SJCRH30 (cell line): ENCODE measurements around the gene KANSL1. TPM values are rescaled to one million over a fixed set of nuclear protein-coding genes. Genes with fewer than 3 reads are reported as not detected.
"Not testable (repeated sequence)": the region's sequence is repeated elsewhere in the genome, so short reads cannot be mapped to it uniquely, and the experiment has no call there.

Experiments used
- DNase-seq, 2 experiments: peaks; one replicate each; pipeline ENCODE4 v3.0.0-alpha.2; 2015 to 2020
- H3K27ac ChIP-seq: fragments of 250-450 bp; sonication (Bioruptor Pico); 2 replicates; pipeline ENCODE4 v1.5.1; 2020; ENCODE audit warnings: mild to moderate bottlenecking, moderate library complexity
- H3K27me3 ChIP-seq: fragments of 250-450 bp; sonication (Bioruptor Pico); 2 replicates; pipeline ENCODE4 v1.5.1; 2020; ENCODE audit warnings: mild to moderate bottlenecking, moderate library complexity
- H3K36me3 ChIP-seq: fragments of 250-450 bp; sonication (Bioruptor Pico); 2 replicates; pipeline ENCODE4 v1.5.1; 2020; ENCODE audit warnings: mild to moderate bottlenecking, moderate library complexity
- H3K4me1 ChIP-seq: fragments of 250-450 bp; sonication (Bioruptor Pico); 2 replicates; pipeline ENCODE4 v1.5.1; 2020; ENCODE audit warnings: mild to moderate bottlenecking, moderate library complexity
- H3K4me3 ChIP-seq: fragments of 250-450 bp; sonication (Bioruptor Pico); 2 replicates; pipeline ENCODE4 v1.5.1; 2020; ENCODE audit warnings: mild to moderate bottlenecking, moderate library complexity
- H3K9me3 ChIP-seq: fragments of 250-450 bp; sonication (Bioruptor Pico); replicated peaks from 2 replicates; pipeline ENCODE4 v1.5.1; 2020; ENCODE audit warnings: mild to moderate bottlenecking, moderate library complexity
- total RNA-seq: library from RNA; depleted of rRNA; stranded (reverse); fragments of >200 nt; shearing (Covaris generic); gene quantifications from 2 replicates; pipeline ENCODE4 v1.2.3, GENCODE V29; 2014

The KANSL1 gene
- total RNA-seq, 1 experiment from 2014 or later: 79.0 TPM

GRCh38 chr17:46108550-46109110 lies 84.6 kb downstream of the KANSL1 start:
- Histone ChIP-seq H3K27ac (no peak overlapping the region), H3K4me1 (no peaks in the 10 kb centered on the region)

GRCh38 chr17:46108120-46108519 lies 85.1 kb downstream of the KANSL1 start:
- Histone ChIP-seq H3K36me3 (no peaks in the 10 kb centered on the region), H3K9me3 (no peaks in the 10 kb centered on the region), H3K4me3 (no peak overlapping the region), H3K27me3 (no peaks in the 10 kb centered on the region), H3K4me1 (no peaks in the 10 kb centered on the region), H3K27ac (no peak overlapping the region)
- DNase-seq: no peak

More at GRCh38 chr17:46108550-46109110, 84.6 kb downstream of the KANSL1 start:
- H3K27me3 ChIP-seq: no peaks in the 10 kb centered on the region
- no peaks in the 10 kb centered on the region for H3K9me3 ChIP-seq
- no peak overlapping the region for H3K4me3 ChIP-seq
- H3K36me3 ChIP-seq: no peaks in the 10 kb centered on the region
- no peak for DNase-seq

- Histone ChIP-seq H3K4me1 (no peaks in the 10 kb centered on the region), H3K27me3 (no peaks in the 10 kb centered on the region), H3K36me3 (peaks cover 3% of the 10 kb centered on the region; the same call in 1 of the 2 replicates), H3K4me3 (no peak overlapping the region), H3K9me3 (no peaks in the 10 kb centered on the region), H3K27ac (no peak overlapping the region)
- DNase-seq: no peak
Measured at GRCh38 chr17:46106966-46107644, 86.1 kb downstream of the KANSL1 start.

- not testable (repeated sequence) for H3K9me3 ChIP-seq, H3K4me1 ChIP-seq, H3K27ac ChIP-seq, H3K4me3 ChIP-seq, H3K27me3 ChIP-seq, DNase-seq, H3K36me3 ChIP-seq
Measured at GRCh38 chr17:46102806-46103205, 90.4 kb downstream of the KANSL1 start.

- not testable (repeated sequence) for H3K27me3 ChIP-seq, H3K4me3 ChIP-seq, DNase-seq, H3K9me3 ChIP-seq, H3K36me3 ChIP-seq, H3K4me1 ChIP-seq, H3K27ac ChIP-seq
Measured at GRCh38 chr17:46101785-46102617, 91.2 kb downstream of the KANSL1 start.

- H3K4me1 ChIP-seq: peaks cover 6% of the 10 kb centered on the region
- H3K36me3 ChIP-seq: peaks cover 6% of the 10 kb centered on the region; the same call in 1 of the 2 replicates
- no peak overlapping the region for H3K4me3 ChIP-seq
- no peaks in the 10 kb centered on the region for H3K27me3 ChIP-seq
- no peaks in the 10 kb centered on the region for H3K9me3 ChIP-seq
- peak overlapping the region; percentile 38 for H3K27ac ChIP-seq
- no peak for DNase-seq
Measured at GRCh38 chr17:46100590-46100989, 92.6 kb downstream of the KANSL1 start.

- no peak overlapping the region for H3K4me3 ChIP-seq
- no peaks in the 10 kb centered on the region for H3K9me3 ChIP-seq
- no peaks in the 10 kb centered on the region for H3K27me3 ChIP-seq
- H3K4me1 ChIP-seq: peaks cover 6% of the 10 kb centered on the region
- H3K27ac ChIP-seq: no peak overlapping the region
- no peak for DNase-seq
- peaks cover 9% of the 10 kb centered on the region; the same call in 1 of the 2 replicates for H3K36me3 ChIP-seq
Measured at GRCh38 chr17:46099865-46100264, 93.4 kb downstream of the KANSL1 start.

GRCh38 chr17:46097497-46097896 lies 95.7 kb downstream of the KANSL1 start:
- no peaks in the 10 kb centered on the region for H3K27me3 ChIP-seq
- no peak overlapping the region for H3K27ac ChIP-seq
- no peak overlapping the region for H3K4me3 ChIP-seq
- peaks cover 6% of the 10 kb centered on the region for H3K4me1 ChIP-seq
- H3K36me3 ChIP-seq: peaks cover 19% of the 10 kb centered on the region
- no peak for DNase-seq
- H3K9me3 ChIP-seq: no peaks in the 10 kb centered on the region

GRCh38 chr17:46092991-46093390 lies 100.2 kb downstream of the KANSL1 start:
- no peaks in the 10 kb centered on the region for H3K9me3 ChIP-seq
- no peak overlapping the region for H3K27ac ChIP-seq
- no peaks in the 10 kb centered on the region for H3K27me3 ChIP-seq
- H3K4me3 ChIP-seq: no peak overlapping the region
- DNase-seq: no peak
- peaks cover 18% of the 10 kb centered on the region for H3K36me3 ChIP-seq
- no peaks in the 10 kb centered on the region for H3K4me1 ChIP-seq

- Histone ChIP-seq H3K4me1 (no peaks in the 10 kb centered on the region), H3K27ac (no peak overlapping the region), H3K27me3 (no peaks in the 10 kb centered on the region), H3K4me3 (no peak overlapping the region), H3K36me3 (peaks cover 23% of the 10 kb centered on the region), H3K9me3 (peaks cover 3% of the 10 kb centered on the region; the same call in 1 of the 2 replicates)
- no peak for DNase-seq
Measured at GRCh38 chr17:46090871-46091270, 102.4 kb downstream of the KANSL1 start.

- Histone ChIP-seq H3K9me3 (peaks cover 3% of the 10 kb centered on the region; the same call in 1 of the 2 replicates), H3K4me1 (no peaks in the 10 kb centered on the region), H3K27ac (no peak overlapping the region), H3K4me3 (no peak overlapping the region), H3K36me3 (peaks cover 18% of the 10 kb centered on the region), H3K27me3 (no peaks in the 10 kb centered on the region)
- no peak for DNase-seq
Measured at GRCh38 chr17:46089389-46089965, 103.8 kb downstream of the KANSL1 start.

- Histone ChIP-seq H3K36me3 (peaks cover 9% of the 10 kb centered on the region), H3K27ac (no peak overlapping the region), H3K4me1 (no peaks in the 10 kb centered on the region), H3K9me3 (peaks cover 3% of the 10 kb centered on the region; the same call in 1 of the 2 replicates), H3K27me3 (no peaks in the 10 kb centered on the region), H3K4me3 (no peak overlapping the region)
- no peak for DNase-seq
Measured at GRCh38 chr17:46088595-46088994, 104.6 kb downstream of the KANSL1 start.

GRCh38 chr17:46087871-46088270 lies 105.4 kb downstream of the KANSL1 start:
- not testable (repeated sequence) for H3K4me1 ChIP-seq, H3K27ac ChIP-seq, DNase-seq, H3K36me3 ChIP-seq, H3K4me3 ChIP-seq, H3K9me3 ChIP-seq, H3K27me3 ChIP-seq

GRCh38 chr17:46086821-46087220 lies 106.4 kb downstream of the KANSL1 start:
- no peak for DNase-seq
- H3K27ac ChIP-seq: no peak overlapping the region
- no peaks in the 10 kb centered on the region; the same call in 1 of the 2 replicates for H3K4me1 ChIP-seq
- H3K27me3 ChIP-seq: no peaks in the 10 kb centered on the region
- H3K4me3 ChIP-seq: no peak overlapping the region
- H3K9me3 ChIP-seq: peaks cover 3% of the 10 kb centered on the region; the same call in 1 of the 2 replicates
- H3K36me3 ChIP-seq: peaks cover 14% of the 10 kb centered on the region

- Histone ChIP-seq H3K36me3 (peaks cover 19% of the 10 kb centered on the region), H3K4me3 (no peak overlapping the region), H3K4me1 (peaks cover 3% of the 10 kb centered on the region), H3K27ac (no peak overlapping the region), H3K9me3 (peaks cover 3% of the 10 kb centered on the region; the same call in 1 of the 2 replicates), H3K27me3 (no peaks in the 10 kb centered on the region)
- no peak for DNase-seq
Measured at GRCh38 chr17:46085522-46085921, 107.7 kb downstream of the KANSL1 start.
